Pancreas (tissue), 10 donors: Measurements from ENCODE around the gene TSC22D1. TPM values are rescaled to one million over a fixed set of nuclear protein-coding genes. Genes with fewer than 3 reads are reported as not detected.
A peak's percentile ranks its signal among the peaks of the same experiment; 100 is the strongest.

Experiments used
- ATAC-seq, 4 donors: fragments of 200-7000 bp; cut with Tn5 transposase; one replicate each; pipeline versions ENCODE4 v1.8.0 to v1.9.1; 2020; ENCODE audit warnings: mild to moderate bottlenecking in 4 of 4, moderate library complexity in 4 of 4
- DNase-seq, 6 donors: peaks; one replicate each; pipeline ENCODE4 v3.0.0-alpha.2; 2020
- FAIRE-seq: peaks from 2 replicates; lab custom pipeline; 2012; peaks lifted over from hg19 to GRCh38; lab: Jason Lieb, UNC
- H3K27ac ChIP-seq, 4 donors: fragments of 200-600 bp; sonication (generic); 1 replicate in 3 of 4; 2 replicates in 1 of 4; pipeline versions ENCODE4 v1.5.0 to v1.8.0; 2020
- H3K27me3 ChIP-seq, 4 donors: fragments of 200-600 bp; one replicate each; pipeline ENCODE4 v1.8.0; 2021
- H3K36me3 ChIP-seq, 3 donors: fragments of 200-600 bp; sonication (generic) in 1 of 3; one replicate each; pipeline versions ENCODE4 v1.5.0 to v1.8.0; 2020 to 2021
- H3K4me1 ChIP-seq, 3 donors: fragments of 200-600 bp; one replicate each; pipeline ENCODE4 v1.8.0; 2021
- H3K4me3 ChIP-seq, 4 donors: fragments of 200-600 bp; sonication (generic) in 2 of 4; one replicate each; pipeline versions ENCODE4 v1.5.0 to v1.8.0; 2020 to 2021
- H3K9me3 ChIP-seq, 4 donors: fragments of 200-600 bp; one replicate each; pipeline ENCODE4 v1.8.0; 2021
- WGBS, 2 donors: extraction: QIAGEN DNeasy Blood & Tissue Kit; methylation state at CpG; one replicate each; pipeline ENCODE4 v1.1.7; 2013; 5-methylcytosine and 5-hydroxymethylcytosine counted together
- intact Hi-C, 3 donors: fragments of 100-400 bp; cut with DNase I; formaldehyde crosslinking; loops; one replicate each; pipeline versions ENCODE4 v1.11.1 to v1.14.2; 2022
- polyA plus RNA-seq, 2 donors: library from polyadenylated mRNA; stranded (reverse); fragments of 200-250 nt; gene quantifications; one replicate each; pipeline ENCODE4 v1.2.3, GENCODE V29; 2013
- total RNA-seq, 6 donors: library from RNA; stranded (reverse); fragmentation: NEBNext Ultra II Directional in 4 of 6; extraction: Animal tissue kit (Norgen Biotek cat#: 25700) in 4 of 6; gene quantifications; one replicate each; pipeline versions ENCODE4 v1.2.1 to v1.2.4, GENCODE V29; 2021 to 2023
- TF ChIP-seq, protein P1 (sequence below), 4 donors: fragments of 200-600 bp; sonication (generic) in 3 of 4; IDR thresholded peaks; one replicate each; pipeline versions ENCODE4 v1.5.0 to v1.8.0; 2021; ENCODE audit warnings: antibody characterized with exemption in 4 of 4
- donor health status: healthy with polysubstance abuse.
- donor health status: DM: no; HTN: no; CAD: no; lungs with moderate emphysema.
- donor health status: DM: no; HTN: no; CAD: no.
- donor health status: control.
- donor health status: control.
- donor health status: Bipolar disorder and iron deficiency.
- donor health status: DM: yes; HTN: yes; CAD: no.
- donor health status: DM: no; HTN: no; CAD: no.
- donor health status: DM: no; HTN: no; CAD: no.
- donor health status: DM: yes; HTN: yes; CAD: no.

The TSC22D1 gene
- total and polyA plus RNA-seq, 8 donors = 16.8 to 49.9 (median 30.2) TPM

GRCh38 chr13:44431150-44431549 is 145.0 kb downstream of the TSC22D1 start:
- peaks cover 0 to 7% (median 0%) of the 10 kb centered on the region in 3 donors for H3K36me3 ChIP-seq
- FAIRE-seq (no peak), ATAC-seq (peak in 2 of 4 donors; percentile 29 to 37), DNase-seq (peak in 3 of 6 donors; percentile 30 to 47 (median 39))
- no peaks in the 10 kb centered on the region for H3K27me3 ChIP-seq
- no peak overlapping the region for H3K4me3 ChIP-seq
- 47 to 50% methylated on average over 4 of the region's 4 CpGs for WGBS, 2 donors
- peaks cover 10 to 29% (median 11%) of the 10 kb centered on the region in 3 donors for H3K4me1 ChIP-seq
- intact Hi-C loops = loop anchor here in 1 of 3 donors (10.0 kb wide), 1 partner anchor 236 kb away; no protein-coding TSS in a partner anchor
- H3K27ac ChIP-seq = peak overlapping the region in 1 of 4 donors; percentile 20
- no peaks in the 10 kb centered on the region for H3K9me3 ChIP-seq
- TF ChIP-seq, protein P1, sequence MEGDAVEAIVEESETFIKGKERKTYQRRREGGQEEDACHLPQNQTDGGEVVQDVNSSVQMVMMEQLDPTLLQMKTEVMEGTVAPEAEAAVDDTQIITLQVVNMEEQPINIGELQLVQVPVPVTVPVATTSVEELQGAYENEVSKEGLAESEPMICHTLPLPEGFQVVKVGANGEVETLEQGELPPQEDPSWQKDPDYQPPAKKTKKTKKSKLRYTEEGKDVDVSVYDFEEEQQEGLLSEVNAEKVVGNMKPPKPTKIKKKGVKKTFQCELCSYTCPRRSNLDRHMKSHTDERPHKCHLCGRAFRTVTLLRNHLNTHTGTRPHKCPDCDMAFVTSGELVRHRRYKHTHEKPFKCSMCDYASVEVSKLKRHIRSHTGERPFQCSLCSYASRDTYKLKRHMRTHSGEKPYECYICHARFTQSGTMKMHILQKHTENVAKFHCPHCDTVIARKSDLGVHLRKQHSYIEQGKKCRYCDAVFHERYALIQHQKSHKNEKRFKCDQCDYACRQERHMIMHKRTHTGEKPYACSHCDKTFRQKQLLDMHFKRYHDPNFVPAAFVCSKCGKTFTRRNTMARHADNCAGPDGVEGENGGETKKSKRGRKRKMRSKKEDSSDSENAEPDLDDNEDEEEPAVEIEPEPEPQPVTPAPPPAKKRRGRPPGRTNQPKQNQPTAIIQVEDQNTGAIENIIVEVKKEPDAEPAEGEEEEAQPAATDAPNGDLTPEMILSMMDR (IDR thresholded peaks at IDR 0.05) = no peak

- Histone ChIP-seq H3K9me3 (no peaks in the 10 kb centered on the region), H3K4me1 (peaks cover 5 to 24% (median 7%) of the 10 kb centered on the region in 3 donors), H3K27me3 (no peaks in the 10 kb centered on the region), H3K36me3 (peaks cover 0 to 5% (median 0%) of the 10 kb centered on the region in 3 donors), H3K27ac (no peak overlapping the region), H3K4me3 (no peak overlapping the region)
- FAIRE-seq = no peak
- DNase-seq = no peak
- intact Hi-C loops = no loop called here
- TF ChIP-seq, protein P1 (IDR thresholded peaks at IDR 0.05) = no peak
- whole genome bisulfite sequencing, 2 donors = 62 to 75% methylated on average over 2 of the region's 2 CpGs
- ATAC-seq = no peak
These were observed 146.8 kb downstream of the TSC22D1 start for GRCh38 chr13:44429311-44429710.

GRCh38 chr13:44426461-44426860 is 149.7 kb downstream of the TSC22D1 start:
- no peak overlapping the region for H3K4me3 ChIP-seq
- DNase-seq = no peak
- TF ChIP-seq, protein P1 (IDR thresholded peaks at IDR 0.05) = no peak
- H3K27ac ChIP-seq = no peak overlapping the region
- peaks cover 0 to 10% (median 0%) of the 10 kb centered on the region in 3 donors for H3K4me1 ChIP-seq
- intact Hi-C loops = no loop called here
- no peak for FAIRE-seq
- no peaks in the 10 kb centered on the region for H3K27me3 ChIP-seq
- H3K9me3 ChIP-seq = no peaks in the 10 kb centered on the region
- no peak for ATAC-seq
- WGBS, 2 donors = 65 to 70% methylated on average over 3 of the region's 3 CpGs
- H3K36me3 ChIP-seq = no peaks in the 10 kb centered on the region

- H3K9me3 ChIP-seq = no peaks in the 10 kb centered on the region
- DNase-seq (no peak), FAIRE-seq (no peak), ATAC-seq (no peak)
- H3K27ac ChIP-seq = no peak overlapping the region
- H3K27me3 ChIP-seq = no peaks in the 10 kb centered on the region
- intact Hi-C loops = no loop called here
- no peaks in the 10 kb centered on the region for H3K36me3 ChIP-seq
- WGBS, 2 donors = 91 to 93% methylated on average over 2 of the region's 2 CpGs
- TF ChIP-seq, protein P1 (IDR thresholded peaks at IDR 0.05) = no peak
- peaks cover 0 to 3% (median 0%) of the 10 kb centered on the region in 3 donors for H3K4me1 ChIP-seq
- H3K4me3 ChIP-seq = no peak overlapping the region
These were observed 150.4 kb downstream of the TSC22D1 start for GRCh38 chr13:44425815-44426078.

- DNase-seq = no peak
- TF ChIP-seq, protein P1 (IDR thresholded peaks at IDR 0.05) = no peak
- intact Hi-C loops = no loop called here
These were observed 150.9 kb downstream of the TSC22D1 start for GRCh38 chr13:44425041-44425814.

More at GRCh38 chr13:44425041-44425814, 150.9 kb downstream of the TSC22D1 start:
- Histone ChIP-seq H3K4me1 (no peaks in the 10 kb centered on the region), H3K9me3 (no peaks in the 10 kb centered on the region), H3K36me3 (no peaks in the 10 kb centered on the region), H3K4me3 (no peak overlapping the region), H3K27ac (no peak overlapping the region), H3K27me3 (no peaks in the 10 kb centered on the region)
- WGBS, 2 donors = 43 to 49% methylated on average over 9 of the region's 9 CpGs
- no peak for FAIRE-seq
- peak in 1 of 4 donors; percentile 36 for ATAC-seq
